Chondrocyte (in vitro differentiated cells): ENCODE results near the gene CTNNA2. TPM values are rescaled to one million over a fixed set of nuclear protein-coding genes. Genes with fewer than 3 reads are reported as not detected.

ENCODE experiments used
- DNase-seq: peaks from one replicate; pipeline ENCODE4 v3.0.0; 2021; ENCODE audit warnings: mixed read lengths, low spot score
- H3K27ac Mint-ChIP-seq: one replicate; pipeline ENCODE4 v1.8.0; 2021; ENCODE audit warnings: mild to moderate bottlenecking, moderate library complexity, mixed read lengths; ENCODE audit not compliant: unreplicated experiment
- H3K27me3 Mint-ChIP-seq: 2 replicates; pipeline ENCODE4 v1.8.0; 2021; ENCODE audit warnings: low read depth, mixed read lengths
- H3K36me3 Mint-ChIP-seq: 2 replicates; pipeline ENCODE4 v1.8.0; 2021; ENCODE audit warnings: low read depth, mixed read lengths
- H3K4me1 Mint-ChIP-seq: 2 replicates; pipeline ENCODE4 v1.8.0; 2021; ENCODE audit warnings: low read depth, mild to moderate bottlenecking, mixed read lengths
- H3K4me3 Mint-ChIP-seq: one replicate; pipeline ENCODE4 v1.8.0; 2021; ENCODE audit warnings: mild to moderate bottlenecking, moderate library complexity, mixed read lengths; ENCODE audit not compliant: unreplicated experiment
- H3K9me3 Mint-ChIP-seq: 2 replicates; pipeline ENCODE4 v1.8.0; 2021; ENCODE audit warnings: low read depth, mixed read lengths
- total RNA-seq: library from RNA; stranded (reverse); gene quantifications from 3 replicates; pipeline ENCODE4 v1.2.1, GENCODE V29; 2021
- TF ChIP-seq, protein P1 (sequence below): fragments of 200-600 bp; sonication (generic); IDR thresholded peaks from 2 replicates; pipeline ENCODE4 v1.5.0; 2021; ENCODE audit warnings: antibody characterized with exemption, mild to moderate bottlenecking, moderate library complexity

The CTNNA2 gene
- total RNA-seq, 1 donor from 2014 or later = not detected

- Mint-ChIP-seq H3K27me3 (no peaks in the 10 kb centered on the region), H3K4me1 (no peaks in the 10 kb centered on the region), H3K27ac (no peak overlapping the region), H3K36me3 (no peaks in the 10 kb centered on the region), H3K4me3 (no peak overlapping the region), H3K9me3 (peaks cover 3% of the 10 kb centered on the region)
- no peak for DNase-seq
- TF ChIP-seq, protein P1, sequence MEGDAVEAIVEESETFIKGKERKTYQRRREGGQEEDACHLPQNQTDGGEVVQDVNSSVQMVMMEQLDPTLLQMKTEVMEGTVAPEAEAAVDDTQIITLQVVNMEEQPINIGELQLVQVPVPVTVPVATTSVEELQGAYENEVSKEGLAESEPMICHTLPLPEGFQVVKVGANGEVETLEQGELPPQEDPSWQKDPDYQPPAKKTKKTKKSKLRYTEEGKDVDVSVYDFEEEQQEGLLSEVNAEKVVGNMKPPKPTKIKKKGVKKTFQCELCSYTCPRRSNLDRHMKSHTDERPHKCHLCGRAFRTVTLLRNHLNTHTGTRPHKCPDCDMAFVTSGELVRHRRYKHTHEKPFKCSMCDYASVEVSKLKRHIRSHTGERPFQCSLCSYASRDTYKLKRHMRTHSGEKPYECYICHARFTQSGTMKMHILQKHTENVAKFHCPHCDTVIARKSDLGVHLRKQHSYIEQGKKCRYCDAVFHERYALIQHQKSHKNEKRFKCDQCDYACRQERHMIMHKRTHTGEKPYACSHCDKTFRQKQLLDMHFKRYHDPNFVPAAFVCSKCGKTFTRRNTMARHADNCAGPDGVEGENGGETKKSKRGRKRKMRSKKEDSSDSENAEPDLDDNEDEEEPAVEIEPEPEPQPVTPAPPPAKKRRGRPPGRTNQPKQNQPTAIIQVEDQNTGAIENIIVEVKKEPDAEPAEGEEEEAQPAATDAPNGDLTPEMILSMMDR = no peak
Observed at GRCh38 chr2:80126596-80127189, 613.8 kb downstream of the CTNNA2 start.

DNA sequence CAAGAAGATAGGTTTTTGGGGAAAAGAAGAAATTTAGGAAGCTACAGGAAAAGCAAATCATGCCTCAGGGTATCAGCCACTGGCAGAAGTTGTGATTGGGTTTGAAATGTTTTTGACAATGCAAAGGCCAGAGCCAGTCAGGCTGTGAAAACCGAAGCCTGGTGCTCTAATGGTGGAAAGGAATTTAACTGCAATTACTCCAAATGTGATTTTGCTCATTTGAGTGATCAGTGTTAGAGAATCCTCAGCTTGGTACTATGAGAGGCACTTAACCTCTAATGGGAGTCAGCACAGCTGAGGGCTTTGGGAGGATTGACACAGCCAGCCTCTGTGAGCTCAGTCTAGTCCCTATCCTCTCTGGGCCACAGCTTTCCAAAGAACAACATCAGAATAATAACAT lies 615.2 kb downstream of the CTNNA2 start:
- no peak overlapping the region for H3K27ac Mint-ChIP-seq
- no peak for DNase-seq
- H3K4me3 Mint-ChIP-seq = no peak overlapping the region
- H3K36me3 Mint-ChIP-seq = no peaks in the 10 kb centered on the region
- TF ChIP-seq, protein P1 = no peak
- peaks cover 3% of the 10 kb centered on the region for H3K9me3 Mint-ChIP-seq
- H3K4me1 Mint-ChIP-seq = no peaks in the 10 kb centered on the region
- no peaks in the 10 kb centered on the region for H3K27me3 Mint-ChIP-seq

- H3K9me3 Mint-ChIP-seq = peaks cover 23% of the 10 kb centered on the region
- H3K4me3 Mint-ChIP-seq = no peak overlapping the region
- no peaks in the 10 kb centered on the region for H3K27me3 Mint-ChIP-seq
- no peaks in the 10 kb centered on the region for H3K4me1 Mint-ChIP-seq
- no peak overlapping the region for H3K27ac Mint-ChIP-seq
- H3K36me3 Mint-ChIP-seq = no peaks in the 10 kb centered on the region
- TF ChIP-seq, protein P1 = no peak
- no peak for DNase-seq
Observed at GRCh38 chr2:80132281-80132680, 619.4 kb downstream of the CTNNA2 start.

DNA sequence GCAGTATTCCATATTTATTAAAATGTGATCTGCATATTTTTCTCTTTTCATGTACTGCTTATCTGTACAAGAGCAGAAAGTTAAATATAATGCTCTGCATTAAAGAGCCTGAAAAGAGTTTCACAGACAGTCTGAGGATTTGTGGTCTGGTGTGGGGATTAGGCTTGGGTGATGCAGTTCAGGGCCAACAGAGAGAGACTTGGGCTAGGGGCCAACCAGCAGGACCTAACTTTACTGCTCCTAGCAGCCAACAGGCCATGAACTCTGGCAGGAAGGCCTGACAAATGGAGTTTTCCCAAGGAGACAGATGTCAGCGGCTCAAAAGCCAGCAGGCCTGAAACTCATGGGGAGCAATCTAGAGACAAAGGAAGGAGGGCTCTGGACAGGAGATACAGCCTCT lies 622.1 kb downstream of the CTNNA2 start:
- H3K9me3 Mint-ChIP-seq = peaks cover 24% of the 10 kb centered on the region
- TF ChIP-seq, protein P1 = no peak
- DNase-seq = no peak
- no peak overlapping the region for H3K4me3 Mint-ChIP-seq
- H3K4me1 Mint-ChIP-seq = no peaks in the 10 kb centered on the region
- no peaks in the 10 kb centered on the region for H3K36me3 Mint-ChIP-seq
- no peak overlapping the region for H3K27ac Mint-ChIP-seq
- H3K27me3 Mint-ChIP-seq = no peaks in the 10 kb centered on the region

GRCh38 chr2:80136338-80136737 lies 623.5 kb downstream of the CTNNA2 start:
- peaks cover 27% of the 10 kb centered on the region for H3K9me3 Mint-ChIP-seq
- no peaks in the 10 kb centered on the region for H3K36me3 Mint-ChIP-seq
- TF ChIP-seq, protein P1 = no peak
- no peaks in the 10 kb centered on the region for H3K4me1 Mint-ChIP-seq
- H3K27me3 Mint-ChIP-seq = no peaks in the 10 kb centered on the region
- no peak overlapping the region for H3K4me3 Mint-ChIP-seq
- no peak overlapping the region for H3K27ac Mint-ChIP-seq
- no peak for DNase-seq
